HepG2 (cell line): ENCODE results near the gene UCMA.

Experiments used
- BHLHE40 ChIP-seq: IDR thresholded peaks from 2 replicates; pipeline ENCODE4 v1.6.1; 2011; ENCODE audit warnings: low read length, improper control_type of control experiment
- CTCF ChIP-seq: sonication (generic); formaldehyde crosslinking; IDR thresholded peaks from 2 replicates; pipeline ENCODE4 v1.5.0; 2020; ENCODE audit warnings: mild to moderate bottlenecking, missing genetic modification reagents, moderate library complexity
- EZH2 ChIP-seq: conservative IDR thresholded peaks from 2 replicates; pipeline ENCODE4 v1.6.1; 2012; ENCODE audit warnings: mild to moderate bottlenecking, low read depth, low read length, moderate library complexity
- FOXK1 ChIP-seq: sonication (generic); formaldehyde crosslinking; IDR thresholded peaks from 2 replicates; pipeline ENCODE4 v1.4.0; 2020; ENCODE audit warnings: low read depth, missing genetic modification reagents, borderline replicate concordance
- HMGXB4 ChIP-seq, 2 experiments: sonication (generic) in 1 of 2; formaldehyde crosslinking in 1 of 2; IDR thresholded peaks; 2 replicates each; pipeline versions ENCODE4 v1.4.0 to v1.6.1; 2018 to 2020; ENCODE audit warnings: missing genetic modification reagents in 2 of 2, borderline replicate concordance in 1 of 2, low read depth in 1 of 2, mild to moderate bottlenecking in 1 of 2, missing biosample characterization in 1 of 2
- NR3C1 ChIP-seq: sonication (generic); formaldehyde crosslinking; IDR thresholded peaks from 2 replicates; pipeline ENCODE4 v1.4.0; 2020; ENCODE audit warnings: missing genetic modification reagents
- RAD21 ChIP-seq: fragments of 450-650 bp; formaldehyde crosslinking; IDR thresholded peaks from 2 replicates; pipeline ENCODE4 v1.5.0; 2020; ENCODE audit warnings: mild to moderate bottlenecking
- TAF1 ChIP-seq: sonication (generic); formaldehyde crosslinking; IDR thresholded peaks from 2 replicates; pipeline ENCODE4 v1.4.0; 2020; ENCODE audit warnings: missing genetic modification reagents
- ZNF207 ChIP-seq: fragments of 450-650 bp; IDR thresholded peaks from 2 replicates; pipeline ENCODE4 v1.6.1; 2016; ENCODE audit warnings: antibody characterized with exemption, borderline replicate concordance
- ZNF639 ChIP-seq: conservative IDR thresholded peaks from 2 replicates; pipeline ENCODE4 v1.6.1; 2018; ENCODE audit warnings: missing genetic modification reagents

GRCh38 chr10:13276749-13277365 is 42.7 kb upstream of the UCMA start:
- TF ChIP-seq FOXK1 (CRISPR knock-in tag) = no peak
- no peak for TF ChIP-seq BHLHE40
- no peak for TF ChIP-seq EZH2
- no peak for TF ChIP-seq ZNF639 (CRISPR knock-in tag)
- no peak for TF ChIP-seq TAF1 (CRISPR knock-in tag)
- TF ChIP-seq NR3C1 (CRISPR knock-in tag) = no peak
- no peak for TF ChIP-seq CTCF (CRISPR knock-in tag)
- no peak for TF ChIP-seq RAD21 (CRISPR knock-in tag)
- no peak for TF ChIP-seq ZNF207
- no peak for TF ChIP-seq HMGXB4 (CRISPR knock-in tag; IDR thresholded peaks at IDR 0.05; ENCODE audit: borderline replicate concordance in 1 of 2, low read depth in 1 of 2)
